Vagina (tissue), 2 donors: Measurements from ENCODE around the gene FXR2. TPM values are rescaled to one million over a fixed set of nuclear protein-coding genes. Genes with fewer than 3 reads are reported as not detected.
"Not testable (repeated sequence)": the region's sequence is repeated elsewhere in the genome, so short reads cannot be mapped to it uniquely, and the experiment has no call there.

Experiments used
- DNase-seq, 2 donors: peaks; one replicate each; pipeline ENCODE4 v3.0.0-alpha.2; 2017; ENCODE audit errors: extremely low spot score in 2 of 2
- H3K27ac ChIP-seq: fragments of 200-600 bp; sonication (generic); one replicate; pipeline ENCODE4 v1.5.1; 2019
- H3K27me3 ChIP-seq: fragments of 200-600 bp; sonication (generic); one replicate; pipeline ENCODE4 v1.5.1; 2019
- H3K36me3 ChIP-seq, 2 donors: fragments of 200-600 bp; sonication (generic); one replicate each; pipeline ENCODE4 v1.5.1; 2017 to 2019
- H3K4me1 ChIP-seq: fragments of 200-600 bp; sonication (generic); one replicate; pipeline ENCODE4 v1.5.1; 2019
- H3K4me3 ChIP-seq, 2 donors: fragments of 200-600 bp; sonication (generic); 1 replicate in 1 of 2; 2 replicates in 1 of 2; pipeline ENCODE4 v1.5.1; 2016 to 2019
- H3K9me3 ChIP-seq: fragments of 200-600 bp; sonication (generic); one replicate; pipeline ENCODE4 v1.5.1; 2019
- POLR2A ChIP-seq, 2 donors: fragments of 450-650 bp; IDR thresholded peaks; one replicate each; pipeline ENCODE4 v1.6.1; 2017; ENCODE audit warnings: antibody characterized with exemption in 2 of 2, mild to moderate bottlenecking in 2 of 2, moderate library complexity in 2 of 2
- POLR2AphosphoS5 ChIP-seq, 2 donors: sonication (generic); formaldehyde crosslinking; IDR thresholded peaks; one replicate each; pipeline ENCODE4 v1.9.0; 2017; ENCODE audit warnings: antibody characterized with exemption in 2 of 2, mild to moderate bottlenecking in 2 of 2, low read depth in 1 of 2; ENCODE audit not compliant: insufficient read depth in 1 of 2
- intact Hi-C: fragments of 100-400 bp; cut with DNase I; formaldehyde crosslinking; loops from one replicate; pipeline ENCODE4 v1.15.1; 2023
- total RNA-seq: library from RNA; depleted of rRNA; stranded (reverse); fragments of >200 nt; gene quantifications from one replicate; pipeline ENCODE4 v1.2.3, GENCODE V29; 2016
- TF ChIP-seq, protein P1 (sequence below), 3 experiments: fragments of 450-650 bp in 2 of 3; fragments of 200-600 bp in 1 of 3; sonication (generic) in 1 of 3; IDR thresholded peaks; one replicate each; pipeline ENCODE4 v1.5.1; 2017 to 2019; ENCODE audit warnings: antibody characterized with exemption in 3 of 3, mild to moderate bottlenecking in 2 of 3, moderate library complexity in 2 of 3

The FXR2 gene
- total RNA-seq, 1 donor from 2014 or later: 36.1 TPM

DNA sequence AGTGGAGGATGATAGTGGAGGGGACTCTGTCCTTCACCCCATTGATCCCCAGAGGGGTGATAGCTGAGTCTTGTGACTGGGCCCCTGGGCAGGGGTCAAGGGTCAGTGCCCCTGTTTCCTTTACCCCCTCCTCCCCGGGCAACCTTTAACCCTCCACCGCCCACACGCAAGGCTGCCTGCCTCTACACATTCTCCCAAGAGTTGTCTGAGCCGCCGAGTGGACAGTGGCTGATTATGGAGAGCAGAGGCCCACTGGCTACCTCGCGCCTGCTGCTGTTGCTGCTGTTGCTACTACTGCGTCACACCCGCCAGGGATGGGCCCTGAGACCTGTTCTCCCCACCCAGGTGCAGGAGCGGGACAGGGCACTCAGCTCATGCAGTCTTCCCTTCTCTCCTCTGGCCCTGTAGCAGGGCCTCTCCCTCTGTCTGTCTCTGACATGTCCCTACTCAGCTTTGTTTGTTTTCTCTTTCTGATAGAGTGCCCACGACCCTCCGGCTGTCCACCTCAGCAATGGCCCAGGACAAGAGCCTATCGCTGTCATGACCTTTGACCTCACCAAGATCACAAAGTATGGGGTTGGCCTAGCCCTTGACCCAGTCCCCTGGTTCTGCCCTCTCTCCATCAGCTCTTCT, 15.4 kb upstream of the FXR2 start, which contains the start of gene SHBG:
Gene SHBG, plus strand, starts transcription at position 197 of the 633 bp plus-strand sequence. Its CDS starts 38 bp downstream, at position 235.
- Histone ChIP-seq H3K4me1 (peaks cover 9% of the 10 kb centered on the region), H3K36me3 (no peaks in the 10 kb centered on the region), H3K9me3 (no peaks in the 10 kb centered on the region), H3K27ac (no peak within 1 kb of the TSS), H3K4me3 (no peak within 1 kb of the TSS), H3K27me3 (no peaks in the 10 kb centered on the region)
- no peak for DNase-seq
- intact Hi-C loops: loop anchor here (5.0 kb wide), 1 partner anchor 207 kb away; no protein-coding TSS in a partner anchor
- TF ChIP-seq POLR2AphosphoS5 (IDR thresholded peaks at IDR 0.05; ENCODE audit: insufficient read depth in 1 of 2, low read depth in 1 of 2): no peak
- no peak for TF ChIP-seq POLR2A (IDR thresholded peaks at IDR 0.05)

DNA sequence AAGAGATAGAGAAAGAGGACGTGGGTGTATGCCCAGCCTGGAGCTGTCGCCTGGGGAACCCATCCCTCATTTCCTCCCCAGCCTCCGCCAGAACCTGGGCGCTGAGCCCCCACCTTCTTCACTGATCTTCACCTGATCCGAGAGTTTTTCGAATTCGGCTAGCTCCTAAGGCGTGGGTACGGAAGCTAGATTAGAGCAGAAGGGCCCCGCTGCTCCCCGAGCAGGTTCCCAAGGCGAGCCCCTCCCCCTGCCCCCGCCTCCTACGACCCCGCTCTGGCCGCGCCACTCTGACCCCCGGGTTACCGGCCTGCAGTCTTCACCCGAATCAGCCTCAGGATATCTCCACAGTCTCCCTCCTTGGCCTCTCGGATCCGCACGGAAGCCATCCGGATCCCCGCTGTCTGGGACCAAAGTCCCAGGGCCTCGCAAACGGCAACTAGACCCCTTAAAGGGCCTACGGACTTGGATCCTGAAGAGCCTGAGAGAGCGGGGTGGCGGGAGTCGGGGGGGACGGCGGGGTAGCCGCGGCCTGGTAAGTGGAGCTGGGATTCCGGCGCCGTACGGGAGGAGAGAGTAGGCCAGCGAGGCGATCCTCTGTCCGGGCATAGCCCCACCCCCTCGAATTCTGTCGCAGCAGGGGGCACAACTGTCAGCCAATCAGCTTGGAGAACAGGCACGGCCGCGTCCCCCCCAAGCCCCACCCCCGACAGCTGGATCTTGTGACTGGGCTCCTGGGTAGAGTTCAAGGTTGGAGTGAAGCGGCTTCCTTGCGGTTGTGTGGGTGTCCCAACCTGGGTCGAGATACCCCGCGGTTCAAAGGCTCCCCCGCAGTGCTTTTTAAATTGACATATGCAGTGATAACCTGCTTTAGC, 12.8 kb upstream of the FXR2 start, which contains the start of gene SAT2:
Gene SAT2, minus strand, starts transcription at position 572 of the 872 bp plus-strand sequence. Its CDS starts 186 bp downstream, at position 386.
- peaks cover 9% of the 10 kb centered on the region for H3K4me1 ChIP-seq
- DNase-seq: peak in 1 of 2 donors; percentile 98
- TF ChIP-seq POLR2A (IDR thresholded peaks at IDR 0.05) (peak in 1 of 2 donors; percentile 77), POLR2AphosphoS5 (IDR thresholded peaks at IDR 0.05; ENCODE audit: insufficient read depth in 1 of 2, low read depth in 1 of 2) (peak; percentile 59 to 94)
- TF ChIP-seq, protein P1, sequence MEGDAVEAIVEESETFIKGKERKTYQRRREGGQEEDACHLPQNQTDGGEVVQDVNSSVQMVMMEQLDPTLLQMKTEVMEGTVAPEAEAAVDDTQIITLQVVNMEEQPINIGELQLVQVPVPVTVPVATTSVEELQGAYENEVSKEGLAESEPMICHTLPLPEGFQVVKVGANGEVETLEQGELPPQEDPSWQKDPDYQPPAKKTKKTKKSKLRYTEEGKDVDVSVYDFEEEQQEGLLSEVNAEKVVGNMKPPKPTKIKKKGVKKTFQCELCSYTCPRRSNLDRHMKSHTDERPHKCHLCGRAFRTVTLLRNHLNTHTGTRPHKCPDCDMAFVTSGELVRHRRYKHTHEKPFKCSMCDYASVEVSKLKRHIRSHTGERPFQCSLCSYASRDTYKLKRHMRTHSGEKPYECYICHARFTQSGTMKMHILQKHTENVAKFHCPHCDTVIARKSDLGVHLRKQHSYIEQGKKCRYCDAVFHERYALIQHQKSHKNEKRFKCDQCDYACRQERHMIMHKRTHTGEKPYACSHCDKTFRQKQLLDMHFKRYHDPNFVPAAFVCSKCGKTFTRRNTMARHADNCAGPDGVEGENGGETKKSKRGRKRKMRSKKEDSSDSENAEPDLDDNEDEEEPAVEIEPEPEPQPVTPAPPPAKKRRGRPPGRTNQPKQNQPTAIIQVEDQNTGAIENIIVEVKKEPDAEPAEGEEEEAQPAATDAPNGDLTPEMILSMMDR (IDR thresholded peaks at IDR 0.05): no peak
- intact Hi-C loops: loop anchor here (2.0 to 5.0 kb wide), 2 partner anchors 57 to 210 kb away; no protein-coding TSS in a partner anchor
- no peaks in the 10 kb centered on the region for H3K27me3 ChIP-seq
- H3K27ac ChIP-seq: peak within 1 kb of the TSS; percentile 93
- no peaks in the 10 kb centered on the region for H3K9me3 ChIP-seq
- H3K36me3 ChIP-seq: no peaks in the 10 kb centered on the region
- H3K4me3 ChIP-seq: peak within 1 kb of the TSS; percentile 83 to 98

DNA sequence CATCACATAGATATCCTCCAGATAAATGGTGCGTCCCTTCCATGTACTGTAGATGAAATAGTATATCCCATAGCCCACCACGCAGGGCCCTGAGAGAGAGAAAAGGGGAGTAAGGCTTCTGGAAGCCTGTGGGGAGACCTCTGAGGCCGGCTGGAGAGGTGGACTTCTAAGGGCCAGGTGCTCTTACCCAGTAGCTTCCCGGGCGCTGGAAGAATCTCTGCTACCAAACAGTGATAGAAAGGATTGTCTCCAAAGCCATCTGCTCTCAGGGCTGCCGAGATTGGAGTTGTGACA, 12.2 kb upstream of the FXR2 start:
- Histone ChIP-seq H3K4me3 (peak overlapping the region; percentile 83 to 98), H3K27ac (peak overlapping the region; percentile 93), H3K27me3 (no peaks in the 10 kb centered on the region), H3K9me3 (no peaks in the 10 kb centered on the region), H3K4me1 (peaks cover 9% of the 10 kb centered on the region), H3K36me3 (no peaks in the 10 kb centered on the region)
- DNase-seq: no peak
- TF ChIP-seq, protein P1 (IDR thresholded peaks at IDR 0.05): no peak
- TF ChIP-seq POLR2A (IDR thresholded peaks at IDR 0.05) (no peak), POLR2AphosphoS5 (IDR thresholded peaks at IDR 0.05; ENCODE audit: insufficient read depth in 1 of 2, low read depth in 1 of 2) (no peak)
- intact Hi-C loops: loop anchor here (2.0 to 5.0 kb wide), 2 partner anchors 58 to 210 kb away; no protein-coding TSS in a partner anchor

DNA sequence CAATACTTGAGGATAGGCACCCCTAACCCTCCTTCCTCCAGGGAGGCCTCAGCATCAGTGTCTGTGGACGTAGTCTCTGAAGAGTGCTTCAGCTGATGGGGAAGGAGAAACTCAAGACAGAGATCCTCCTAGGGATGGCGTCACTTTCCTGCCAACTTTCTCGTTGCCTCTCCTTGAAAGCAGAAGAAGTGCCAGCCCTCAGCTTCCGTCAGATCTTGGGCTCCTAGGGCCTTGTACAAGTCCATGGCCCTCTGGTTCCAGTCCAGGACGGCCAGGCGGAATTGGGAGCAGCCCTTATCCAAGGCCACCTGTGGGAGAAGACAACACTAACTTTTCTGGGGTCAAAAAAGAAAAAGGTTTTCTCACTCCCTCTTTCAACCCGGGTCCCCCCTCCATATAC, 11.6 kb upstream of the FXR2 start:
- no peaks in the 10 kb centered on the region for H3K27me3 ChIP-seq
- H3K36me3 ChIP-seq: no peaks in the 10 kb centered on the region
- no peaks in the 10 kb centered on the region for H3K9me3 ChIP-seq
- H3K4me3 ChIP-seq: peak overlapping the region in 1 of 2 donors; percentile 83
- peaks cover 9% of the 10 kb centered on the region for H3K4me1 ChIP-seq
- no peak for TF ChIP-seq POLR2A (IDR thresholded peaks at IDR 0.05)
- peak overlapping the region; percentile 93 for H3K27ac ChIP-seq
- intact Hi-C loops: loop anchor here (2.0 to 5.0 kb wide), 2 partner anchors 58 to 211 kb away; no protein-coding TSS in a partner anchor
- no peak for DNase-seq

DNA sequence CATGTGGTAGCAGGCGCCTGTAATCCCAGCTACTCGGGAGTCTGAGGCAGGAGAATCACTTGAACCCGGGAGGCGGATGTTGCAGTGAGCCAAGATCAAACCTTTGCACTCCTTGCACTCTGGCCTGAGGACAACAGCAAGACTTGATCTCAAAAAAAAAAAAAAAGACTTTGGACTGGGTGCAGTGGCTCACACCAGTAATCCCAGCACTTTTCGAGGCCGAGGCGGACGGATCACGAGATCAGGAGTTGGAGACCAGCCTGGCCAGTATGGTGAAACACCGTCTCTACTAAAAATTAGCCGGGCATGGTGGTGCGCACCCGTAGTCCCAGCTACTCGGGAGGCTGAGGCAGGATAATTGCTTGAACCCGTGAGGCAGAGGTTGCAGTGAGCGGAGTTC, 11.1 kb upstream of the FXR2 start:
- intact Hi-C loops: loop anchor here (2.0 to 5.0 kb wide), 2 partner anchors 59 to 212 kb away; no protein-coding TSS in a partner anchor
- not testable (repeated sequence) for H3K27me3 ChIP-seq, H3K9me3 ChIP-seq, H3K36me3 ChIP-seq, H3K4me1 ChIP-seq, H3K27ac ChIP-seq, DNase-seq, H3K4me3 ChIP-seq

DNA sequence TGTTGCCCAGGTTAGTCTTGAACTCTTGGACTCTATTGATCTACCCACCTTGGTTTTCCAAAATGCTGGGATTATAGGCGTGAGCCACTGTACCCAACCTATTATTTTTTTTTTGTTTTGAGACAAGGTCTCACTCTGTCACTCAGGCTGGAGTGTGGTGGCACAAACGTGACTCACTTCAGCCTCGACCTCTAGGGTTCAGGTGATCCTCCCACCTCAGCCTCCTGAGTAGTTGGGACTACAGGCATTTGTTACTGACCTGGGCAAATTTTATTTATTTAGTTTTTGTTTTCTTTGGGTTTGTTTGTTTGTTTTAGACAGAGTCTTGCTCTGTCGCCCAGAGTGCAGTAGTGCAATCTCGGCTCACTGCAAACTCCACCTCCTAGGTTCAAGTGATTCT, 9.0 kb upstream of the FXR2 start:
- Histone ChIP-seq H3K4me3 (no peak overlapping the region), H3K36me3 (no peaks in the 10 kb centered on the region), H3K27ac (no peak overlapping the region), H3K27me3 (no peaks in the 10 kb centered on the region), H3K9me3 (no peaks in the 10 kb centered on the region), H3K4me1 (peaks cover 9% of the 10 kb centered on the region)
- TF ChIP-seq POLR2AphosphoS5 (IDR thresholded peaks at IDR 0.05; ENCODE audit: insufficient read depth in 1 of 2, low read depth in 1 of 2): no peak
- no peak for TF ChIP-seq POLR2A (IDR thresholded peaks at IDR 0.05)
- TF ChIP-seq, protein P1 (IDR thresholded peaks at IDR 0.05): no peak
- intact Hi-C loops: no loop called here
- no peak for DNase-seq
